ENCODE data around the gene COX17.
"Not testable (repeated sequence)": the region's sequence is repeated elsewhere in the genome, so short reads cannot be mapped to it uniquely, and the experiment has no call there.

The COX17 gene

DNA sequence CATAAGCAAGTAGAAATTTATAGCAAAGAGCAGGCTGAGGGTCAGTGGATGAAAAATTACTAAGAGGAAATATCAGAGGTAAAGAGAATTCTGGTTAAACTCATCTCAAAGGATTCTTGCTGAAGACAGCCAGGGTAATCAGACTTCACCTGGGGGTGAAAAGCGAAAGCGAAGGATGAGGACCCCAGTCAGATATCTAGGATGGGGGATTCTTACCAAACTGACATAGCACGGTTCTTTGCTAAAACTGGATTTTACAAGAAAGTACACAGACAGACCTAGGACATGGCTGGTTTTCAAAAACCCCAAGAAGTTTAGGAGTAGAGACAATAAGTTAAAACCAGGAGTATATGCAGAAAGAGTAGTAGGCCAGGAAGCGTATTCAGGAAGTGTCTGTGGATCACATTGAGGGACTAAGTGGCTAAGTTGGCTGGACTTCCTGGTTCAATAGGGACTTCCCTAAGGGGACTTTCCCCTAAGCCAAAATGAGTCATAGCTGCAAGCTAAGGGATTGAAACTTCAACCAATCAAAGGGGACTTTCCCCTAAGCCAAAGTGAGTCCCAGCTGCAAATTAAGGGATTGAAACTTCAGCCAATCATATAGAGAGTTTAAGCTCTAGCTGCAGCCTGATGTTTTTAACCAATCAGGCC lies 23.2 kb upstream of the COX17 start:
- Histone ChIP-seq H3K27ac (ENCODE audit: low read depth, low read length, severe bottlenecking) (no peak overlapping the region), H3K4me3 (ENCODE audit: extremely low read depth, insufficient read depth, low read length, poor library complexity, severe bottlenecking) (no peak overlapping the region), H3K36me3 (ENCODE audit: control insufficient read depth, insufficient read depth, low read length) (no peaks in the 10 kb centered on the region), H3K4me1 (ENCODE audit: control insufficient read depth, insufficient read depth, low read length, poor library complexity, severe bottlenecking) (no peaks in the 10 kb centered on the region), H3K9me3 (ENCODE audit: control insufficient read depth, low read length) (no peaks in the 10 kb centered on the region)
- WGBS, 2 experiments (ENCODE audit: insufficient coverage in 2 of 2), result 97 to 100% methylated on average over 3 to 4 of the region's 4 CpGs

- 84 to 95% methylated on average over 3 to 4 of the region's 5 CpGs for WGBS, 2 experiments (ENCODE audit: insufficient coverage in 2 of 2)
These were observed 20.2 kb upstream of the COX17 start for GRCh38 chr3:119697394-119697793.

GRCh38 chr3:119695480-119695879 lies 18.3 kb upstream of the COX17 start:
- no peaks in the 10 kb centered on the region for H3K9me3 ChIP-seq (ENCODE audit: control insufficient read depth, low read length)
- H3K4me3 ChIP-seq (ENCODE audit: extremely low read depth, insufficient read depth, low read length, poor library complexity, severe bottlenecking), result no peak overlapping the region
- no peaks in the 10 kb centered on the region for H3K4me1 ChIP-seq (ENCODE audit: control insufficient read depth, insufficient read depth, low read length, poor library complexity, severe bottlenecking)
- no peaks in the 10 kb centered on the region for H3K36me3 ChIP-seq (ENCODE audit: control insufficient read depth, insufficient read depth, low read length)
- WGBS, 2 experiments (ENCODE audit: insufficient coverage in 2 of 2), result 85 to 100% methylated on average over 1 to 2 of the region's 2 CpGs
- H3K27ac ChIP-seq (ENCODE audit: low read depth, low read length, severe bottlenecking), result no peak overlapping the region

More at GRCh38 chr3:119697394-119697793, 20.2 kb upstream of the COX17 start:
- H3K27ac ChIP-seq (ENCODE audit: low read depth, low read length, severe bottlenecking), result no peak overlapping the region
- no peak overlapping the region for H3K4me3 ChIP-seq (ENCODE audit: extremely low read depth, insufficient read depth, low read length, poor library complexity, severe bottlenecking)
- no peaks in the 10 kb centered on the region for H3K4me1 ChIP-seq (ENCODE audit: control insufficient read depth, insufficient read depth, low read length, poor library complexity, severe bottlenecking)
- no peaks in the 10 kb centered on the region for H3K36me3 ChIP-seq (ENCODE audit: control insufficient read depth, insufficient read depth, low read length)
- no peaks in the 10 kb centered on the region for H3K9me3 ChIP-seq (ENCODE audit: control insufficient read depth, low read length)

DNA sequence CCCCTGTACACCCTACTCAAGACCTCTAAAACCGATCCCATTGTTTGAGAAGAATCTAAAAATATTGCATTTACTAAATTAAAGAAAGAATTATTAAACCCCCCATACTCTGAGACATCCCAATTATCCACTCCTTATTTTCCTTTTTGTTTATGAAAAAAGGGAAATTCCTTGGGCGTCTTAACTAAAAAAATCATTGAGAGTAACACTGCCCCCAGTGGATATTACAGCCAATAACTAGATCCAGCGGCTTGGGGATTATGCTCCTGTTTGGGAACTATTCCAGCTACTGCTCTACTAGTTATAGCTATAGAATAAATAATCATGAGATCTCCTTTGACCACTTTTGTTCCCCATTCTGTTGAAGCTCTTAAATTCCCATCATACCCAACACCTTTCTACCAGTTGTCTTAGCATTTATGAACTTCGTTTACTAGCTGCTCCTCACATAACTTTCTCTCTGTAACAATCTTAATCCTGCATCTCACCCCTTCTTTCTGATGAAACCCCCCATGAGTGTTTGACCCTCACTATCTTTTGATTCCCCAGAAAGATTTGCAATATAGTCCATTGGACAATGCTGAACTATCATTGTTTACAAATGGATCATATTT lies 12.9 kb upstream of the COX17 start:
- no peak overlapping the region for H3K27ac ChIP-seq (ENCODE audit: low read depth, low read length, severe bottlenecking)
- H3K4me1 ChIP-seq (ENCODE audit: control insufficient read depth, insufficient read depth, low read length, poor library complexity, severe bottlenecking), result no peaks in the 10 kb centered on the region
- H3K36me3 ChIP-seq (ENCODE audit: control insufficient read depth, insufficient read depth, low read length), result no peaks in the 10 kb centered on the region
- H3K4me3 ChIP-seq (ENCODE audit: extremely low read depth, insufficient read depth, low read length, poor library complexity, severe bottlenecking), result no peak overlapping the region
- no peaks in the 10 kb centered on the region for H3K9me3 ChIP-seq (ENCODE audit: control insufficient read depth, low read length)
- 90 to 100% methylated on average over 1 of the region's 4 CpGs for WGBS, 2 experiments (ENCODE audit: insufficient coverage in 2 of 2)

- Histone ChIP-seq H3K4me1 (ENCODE audit: control insufficient read depth, insufficient read depth, low read length, poor library complexity, severe bottlenecking) (no peaks in the 10 kb centered on the region), H3K36me3 (ENCODE audit: control insufficient read depth, insufficient read depth, low read length) (no peaks in the 10 kb centered on the region), H3K4me3 (ENCODE audit: extremely low read depth, insufficient read depth, low read length, poor library complexity, severe bottlenecking) (no peak overlapping the region), H3K27ac (ENCODE audit: low read depth, low read length, severe bottlenecking) (no peak overlapping the region), H3K9me3 (ENCODE audit: control insufficient read depth, low read length) (no peaks in the 10 kb centered on the region)
- WGBS, 2 experiments (ENCODE audit: insufficient coverage in 2 of 2), result no CpG with 5 or more reads among the region's 1 CpG
These were observed 6.2 kb upstream of the COX17 start for GRCh38 chr3:119683421-119683820.

DNA sequence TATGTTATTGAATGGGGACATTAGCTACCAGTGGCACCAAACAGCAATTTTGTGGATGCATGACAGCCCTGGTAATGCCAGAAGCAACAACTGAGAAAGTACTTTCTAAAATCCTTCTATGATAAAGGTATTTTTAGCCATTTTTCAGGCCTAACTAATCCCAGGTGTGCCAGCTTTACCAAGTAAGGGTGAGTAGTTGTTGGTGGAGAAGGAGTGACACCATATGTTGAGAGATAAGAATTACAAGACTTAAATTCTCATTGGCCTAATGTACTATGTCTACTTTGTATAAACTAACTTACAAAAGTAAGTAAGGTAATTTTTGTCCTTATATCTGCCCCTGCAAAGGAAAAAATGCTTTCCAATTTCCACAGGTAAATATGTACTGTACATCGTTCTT lies 4.1 kb upstream of the COX17 start:
- WGBS, 2 experiments (ENCODE audit: insufficient coverage in 2 of 2), result no CpG with 5 or more reads among the region's 1 CpG
- Histone ChIP-seq H3K4me3 (ENCODE audit: extremely low read depth, insufficient read depth, low read length, poor library complexity, severe bottlenecking) (no peak overlapping the region), H3K27ac (ENCODE audit: low read depth, low read length, severe bottlenecking) (no peak overlapping the region), H3K9me3 (ENCODE audit: control insufficient read depth, low read length) (no peaks in the 10 kb centered on the region), H3K4me1 (ENCODE audit: control insufficient read depth, insufficient read depth, low read length, poor library complexity, severe bottlenecking) (no peaks in the 10 kb centered on the region), H3K36me3 (ENCODE audit: control insufficient read depth, insufficient read depth, low read length) (no peaks in the 10 kb centered on the region)

DNA sequence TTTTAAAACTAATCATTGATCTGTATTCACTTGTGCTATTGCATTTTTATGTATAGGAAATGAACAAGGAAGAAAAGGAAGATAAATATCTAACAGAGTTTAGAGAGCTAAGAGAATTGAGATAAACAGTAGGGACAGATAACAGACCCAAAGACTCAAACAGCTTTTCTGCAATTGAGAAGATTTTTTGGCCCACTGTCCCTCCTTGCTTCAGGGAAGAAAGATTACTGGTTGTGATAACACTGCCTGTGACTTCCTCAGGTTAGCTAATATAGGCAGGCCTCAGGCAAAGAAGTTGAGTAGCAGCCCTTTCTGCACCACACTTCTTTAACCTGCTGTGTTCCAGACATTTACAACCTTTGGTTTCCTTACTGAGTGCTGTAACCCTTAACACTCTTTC lies 2.7 kb upstream of the COX17 start:
- H3K9me3 ChIP-seq (ENCODE audit: control insufficient read depth, low read length), result no peaks in the 10 kb centered on the region
- no peak overlapping the region for H3K27ac ChIP-seq (ENCODE audit: low read depth, low read length, severe bottlenecking)
- H3K4me1 ChIP-seq (ENCODE audit: control insufficient read depth, insufficient read depth, low read length, poor library complexity, severe bottlenecking), result no peaks in the 10 kb centered on the region
- H3K36me3 ChIP-seq (ENCODE audit: control insufficient read depth, insufficient read depth, low read length), result peaks cover 3% of the 10 kb centered on the region
- no peak overlapping the region for H3K4me3 ChIP-seq (ENCODE audit: extremely low read depth, insufficient read depth, low read length, poor library complexity, severe bottlenecking)

GRCh38 chr3:119678209-119678608 lies 1.0 kb upstream of the COX17 start:
- H3K9me3 ChIP-seq (ENCODE audit: control insufficient read depth, low read length); H3K4me3 ChIP-seq (ENCODE audit: extremely low read depth, insufficient read depth, low read length, poor library complexity, severe bottlenecking); H3K27ac ChIP-seq (ENCODE audit: low read depth, low read length, severe bottlenecking); H3K4me1 ChIP-seq (ENCODE audit: control insufficient read depth, insufficient read depth, low read length, poor library complexity, severe bottlenecking): not testable (repeated sequence)
- 91 to 92% methylated on average over 9 to 10 of the region's 10 CpGs for WGBS, 2 experiments (ENCODE audit: insufficient coverage in 2 of 2)
- H3K36me3 ChIP-seq (ENCODE audit: control insufficient read depth, insufficient read depth, low read length), result peaks cover 20% of the 10 kb centered on the region

- Histone ChIP-seq H3K36me3 (ENCODE audit: control insufficient read depth, insufficient read depth, low read length) (peaks cover 25% of the 10 kb centered on the region), H3K9me3 (ENCODE audit: control insufficient read depth, low read length) (no peaks in the 10 kb centered on the region), H3K27ac (ENCODE audit: low read depth, low read length, severe bottlenecking) (no peak overlapping the region), H3K4me3 (ENCODE audit: extremely low read depth, insufficient read depth, low read length, poor library complexity, severe bottlenecking) (peak overlapping the region; percentile 56), H3K4me1 (ENCODE audit: control insufficient read depth, insufficient read depth, low read length, poor library complexity, severe bottlenecking) (no peaks in the 10 kb centered on the region)
- 27 to 100% methylated on average over 1 to 5 of the region's 6 CpGs for WGBS, 2 experiments (ENCODE audit: insufficient coverage in 2 of 2)
These were observed 382 bp upstream of the COX17 start for GRCh38 chr3:119677641-119677934.

GRCh38 chr3:119676020-119676419 lies 1.2 kb downstream of the COX17 start:
- Histone ChIP-seq H3K36me3 (ENCODE audit: control insufficient read depth, insufficient read depth, low read length) (peaks cover 29% of the 10 kb centered on the region), H3K4me1 (ENCODE audit: control insufficient read depth, insufficient read depth, low read length, poor library complexity, severe bottlenecking) (no peaks in the 10 kb centered on the region), H3K27ac (ENCODE audit: low read depth, low read length, severe bottlenecking) (no peak overlapping the region), H3K4me3 (ENCODE audit: extremely low read depth, insufficient read depth, low read length, poor library complexity, severe bottlenecking) (peak overlapping the region; percentile 56), H3K9me3 (ENCODE audit: control insufficient read depth, low read length) (no peaks in the 10 kb centered on the region)
- WGBS, 2 experiments (ENCODE audit: insufficient coverage in 2 of 2), result 83 to 100% methylated on average over 1 of the region's 1 CpG

GRCh38 chr3:119675188-119675874 lies 1.9 kb downstream of the COX17 start:
- H3K27ac ChIP-seq (ENCODE audit: low read depth, low read length, severe bottlenecking), result no peak overlapping the region
- H3K4me1 ChIP-seq (ENCODE audit: control insufficient read depth, insufficient read depth, low read length, poor library complexity, severe bottlenecking), result no peaks in the 10 kb centered on the region
- peaks cover 30% of the 10 kb centered on the region for H3K36me3 ChIP-seq (ENCODE audit: control insufficient read depth, insufficient read depth, low read length)
- no CpG with 5 or more reads among the region's 5 CpGs for WGBS, 2 experiments (ENCODE audit: insufficient coverage in 2 of 2)
- H3K4me3 ChIP-seq (ENCODE audit: extremely low read depth, insufficient read depth, low read length, poor library complexity, severe bottlenecking), result no peak overlapping the region
- H3K9me3 ChIP-seq (ENCODE audit: control insufficient read depth, low read length), result no peaks in the 10 kb centered on the region
